Measurements from ENCODE around the gene FREM1.
"Not testable (repeated sequence)": the region's sequence is repeated elsewhere in the genome, so short reads cannot be mapped to it uniquely, and the experiment has no call there.

The FREM1 gene

GRCh38 chr9:14932231-14932630 lies 22.0 kb upstream of the FREM1 start:
- H3K4me1 ChIP-seq (ENCODE audit: insufficient read depth, insufficient read length): no peaks in the 10 kb centered on the region
- TF ChIP-seq ZNF274 (IDR thresholded peaks at IDR 0.05; ENCODE audit: low read depth, low read length) (no peak), YY1 (IDR thresholded peaks at IDR 0.05; ENCODE audit: insufficient read depth, insufficient read length) (no peak)
- no peak for DNase-seq (ENCODE audit: low read depth, low spot score)
- H3K9me3 ChIP-seq (ENCODE audit: insufficient read depth, low read length): no peaks in the 10 kb centered on the region
- no peaks in the 10 kb centered on the region for H3K36me3 ChIP-seq (ENCODE audit: insufficient read depth, insufficient read length, low read length)
- no peaks in the 10 kb centered on the region for H3K27me3 ChIP-seq (ENCODE audit: insufficient read depth, insufficient read length)
- H3K4me3 ChIP-seq (ENCODE audit: insufficient read length, low read depth): no peak overlapping the region
- no peak overlapping the region for H3K9ac ChIP-seq (ENCODE audit: insufficient read length, low read depth)

GRCh38 chr9:14926941-14927624 lies 16.9 kb upstream of the FREM1 start:
- DNase-seq (ENCODE audit: low read depth, low spot score): no peak
- Histone ChIP-seq H3K4me1 (ENCODE audit: insufficient read depth, insufficient read length) (no peaks in the 10 kb centered on the region), H3K27me3 (ENCODE audit: insufficient read depth, insufficient read length) (no peaks in the 10 kb centered on the region), H3K9ac (ENCODE audit: insufficient read length, low read depth) (no peak overlapping the region), H3K36me3 (ENCODE audit: insufficient read depth, insufficient read length, low read length) (no peaks in the 10 kb centered on the region), H3K9me3 (ENCODE audit: insufficient read depth, low read length) (no peaks in the 10 kb centered on the region), H3K4me3 (ENCODE audit: insufficient read length, low read depth) (no peak overlapping the region)
- no peak for TF ChIP-seq SUZ12 (IDR thresholded peaks at IDR 0.05; ENCODE audit: extremely low read depth, insufficient read depth, insufficient read length)
- TF ChIP-seq YY1 (IDR thresholded peaks at IDR 0.05; ENCODE audit: insufficient read depth, insufficient read length): no peak
- TF ChIP-seq ZNF274 (IDR thresholded peaks at IDR 0.05; ENCODE audit: low read depth, low read length): no peak

GRCh38 chr9:14924230-14925219 lies 14.3 kb upstream of the FREM1 start:
- no peak overlapping the region for H3K9ac ChIP-seq (ENCODE audit: insufficient read length, low read depth)
- H3K4me3 ChIP-seq (ENCODE audit: insufficient read length, low read depth): no peak overlapping the region
- TF ChIP-seq ZNF274 (IDR thresholded peaks at IDR 0.05; ENCODE audit: low read depth, low read length) (no peak), YY1 (IDR thresholded peaks at IDR 0.05; ENCODE audit: insufficient read depth, insufficient read length) (no peak), SUZ12 (IDR thresholded peaks at IDR 0.05; ENCODE audit: extremely low read depth, insufficient read depth, insufficient read length) (no peak)
- DNase-seq (ENCODE audit: low read depth, low spot score): no peak
- no peaks in the 10 kb centered on the region for H3K36me3 ChIP-seq (ENCODE audit: insufficient read depth, insufficient read length, low read length)
- no peaks in the 10 kb centered on the region for H3K9me3 ChIP-seq (ENCODE audit: insufficient read depth, low read length)
- no peaks in the 10 kb centered on the region for H3K4me1 ChIP-seq (ENCODE audit: insufficient read depth, insufficient read length)
- no peaks in the 10 kb centered on the region for H3K27me3 ChIP-seq (ENCODE audit: insufficient read depth, insufficient read length)

- Histone ChIP-seq H3K4me3 (ENCODE audit: insufficient read length, low read depth) (no peak overlapping the region), H3K4me1 (ENCODE audit: insufficient read depth, insufficient read length) (no peaks in the 10 kb centered on the region), H3K9me3 (ENCODE audit: insufficient read depth, low read length) (no peaks in the 10 kb centered on the region), H3K9ac (ENCODE audit: insufficient read length, low read depth) (no peak overlapping the region), H3K27me3 (ENCODE audit: insufficient read depth, insufficient read length) (no peaks in the 10 kb centered on the region), H3K36me3 (ENCODE audit: insufficient read depth, insufficient read length, low read length) (no peaks in the 10 kb centered on the region)
- DNase-seq (ENCODE audit: low read depth, low spot score): no peak
- TF ChIP-seq YY1 (IDR thresholded peaks at IDR 0.05; ENCODE audit: insufficient read depth, insufficient read length): no peak
- TF ChIP-seq ZNF274 (IDR thresholded peaks at IDR 0.05; ENCODE audit: low read depth, low read length): no peak
- TF ChIP-seq SUZ12 (IDR thresholded peaks at IDR 0.05; ENCODE audit: extremely low read depth, insufficient read depth, insufficient read length): no peak
Measured at GRCh38 chr9:14923701-14924100, 13.5 kb upstream of the FREM1 start.

GRCh38 chr9:14920805-14921204 lies 10.6 kb upstream of the FREM1 start:
- not testable (repeated sequence) for H3K4me3 ChIP-seq (ENCODE audit: insufficient read length, low read depth); H3K36me3 ChIP-seq (ENCODE audit: insufficient read depth, insufficient read length, low read length); H3K4me1 ChIP-seq (ENCODE audit: insufficient read depth, insufficient read length); H3K9ac ChIP-seq (ENCODE audit: insufficient read length, low read depth); H3K27me3 ChIP-seq (ENCODE audit: insufficient read depth, insufficient read length); DNase-seq (ENCODE audit: low read depth, low spot score); H3K9me3 ChIP-seq (ENCODE audit: insufficient read depth, low read length)

GRCh38 chr9:14913366-14913765 lies 3.1 kb upstream of the FREM1 start:
- Histone ChIP-seq H3K9ac (ENCODE audit: insufficient read length, low read depth) (no peak overlapping the region), H3K4me1 (ENCODE audit: insufficient read depth, insufficient read length) (peaks cover 4% of the 10 kb centered on the region), H3K27me3 (ENCODE audit: insufficient read depth, insufficient read length) (no peaks in the 10 kb centered on the region), H3K9me3 (ENCODE audit: insufficient read depth, low read length) (no peaks in the 10 kb centered on the region), H3K36me3 (ENCODE audit: insufficient read depth, insufficient read length, low read length) (no peaks in the 10 kb centered on the region), H3K4me3 (ENCODE audit: insufficient read length, low read depth) (no peak overlapping the region)
- TF ChIP-seq YY1 (IDR thresholded peaks at IDR 0.05; ENCODE audit: insufficient read depth, insufficient read length) (no peak), ZNF274 (IDR thresholded peaks at IDR 0.05; ENCODE audit: low read depth, low read length) (no peak), SUZ12 (IDR thresholded peaks at IDR 0.05; ENCODE audit: extremely low read depth, insufficient read depth, insufficient read length) (no peak)
- DNase-seq (ENCODE audit: low read depth, low spot score): no peak

GRCh38 chr9:14912859-14913258 lies 2.6 kb upstream of the FREM1 start:
- DNase-seq (ENCODE audit: low read depth, low spot score): no peak
- Histone ChIP-seq H3K4me1 (ENCODE audit: insufficient read depth, insufficient read length) (peaks cover 4% of the 10 kb centered on the region), H3K36me3 (ENCODE audit: insufficient read depth, insufficient read length, low read length) (no peaks in the 10 kb centered on the region), H3K9ac (ENCODE audit: insufficient read length, low read depth) (no peak overlapping the region), H3K4me3 (ENCODE audit: insufficient read length, low read depth) (no peak overlapping the region), H3K27me3 (ENCODE audit: insufficient read depth, insufficient read length) (no peaks in the 10 kb centered on the region), H3K9me3 (ENCODE audit: insufficient read depth, low read length) (no peaks in the 10 kb centered on the region)
- no peak for TF ChIP-seq YY1 (IDR thresholded peaks at IDR 0.05; ENCODE audit: insufficient read depth, insufficient read length)
- TF ChIP-seq ZNF274 (IDR thresholded peaks at IDR 0.05; ENCODE audit: low read depth, low read length): no peak
- no peak for TF ChIP-seq SUZ12 (IDR thresholded peaks at IDR 0.05; ENCODE audit: extremely low read depth, insufficient read depth, insufficient read length)

Measured in NT2/D1 (cell line).